ENCODE measurements around the gene MST1R. TPM values are rescaled to one million over a fixed set of nuclear protein-coding genes. Genes with fewer than 3 reads are reported as not detected.
"Not testable (repeated sequence)": the region's sequence is repeated elsewhere in the genome, so short reads cannot be mapped to it uniquely, and the experiment has no call there.

The MST1R gene
- total RNA-seq (2014; rRNA removed; shearing (Covaris generic)) = 0.17 and 1.4 TPM in 2 replicates

DNA sequence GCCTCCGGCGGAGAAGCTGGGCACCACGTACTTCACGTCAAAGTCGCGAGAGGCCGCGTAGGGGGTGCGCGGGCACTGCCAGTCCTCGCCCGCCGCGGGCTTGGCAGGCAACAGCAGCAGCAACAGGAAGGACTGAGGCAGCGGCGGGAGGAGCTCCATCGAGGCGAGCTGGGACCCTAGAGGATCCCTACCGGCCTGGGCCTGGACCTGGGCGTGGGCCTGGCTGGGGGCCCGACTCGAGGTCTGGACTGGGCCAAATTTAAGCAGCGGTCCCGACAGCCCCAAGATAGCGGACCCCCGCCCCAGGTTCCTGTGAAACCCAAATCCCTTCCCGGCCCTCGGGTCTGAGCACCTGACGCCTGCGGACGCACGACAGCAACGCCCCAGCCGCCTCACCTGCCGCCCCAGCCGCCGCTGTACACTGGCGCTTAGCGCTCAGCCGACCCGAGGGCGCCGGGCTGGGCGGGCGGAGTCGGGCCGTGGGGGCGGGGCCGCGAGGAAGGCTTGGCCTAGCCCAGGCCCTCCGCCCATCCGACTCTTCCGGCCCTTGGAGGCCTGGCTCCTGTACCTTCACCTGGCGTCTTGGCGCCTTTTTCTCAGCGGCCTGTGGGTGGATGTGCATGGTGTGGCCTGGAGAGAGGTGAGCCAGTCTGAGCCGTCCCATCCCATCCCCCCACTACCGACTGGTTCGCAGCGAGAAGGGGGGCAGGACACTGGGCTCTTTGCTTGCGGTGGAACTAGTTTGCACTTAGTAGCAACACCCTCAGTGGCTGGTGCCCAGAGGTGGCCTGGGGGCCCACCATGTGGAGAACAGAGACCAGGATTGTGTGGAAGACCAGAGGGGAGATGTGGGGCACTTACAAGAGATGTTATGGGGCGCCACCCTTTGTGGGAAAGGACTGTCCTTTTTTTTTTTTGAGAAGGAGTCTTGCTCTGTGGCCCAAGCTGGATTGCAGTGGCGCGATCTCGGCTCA, at the start of gene MST1R:
Gene MST1R (minus strand): TSS at position 423 of the 974 bp plus-strand sequence. CDS start 264 bp downstream, at position 159.
- no peak for DNase-seq (ENCODE audit: low read depth)

DNA sequence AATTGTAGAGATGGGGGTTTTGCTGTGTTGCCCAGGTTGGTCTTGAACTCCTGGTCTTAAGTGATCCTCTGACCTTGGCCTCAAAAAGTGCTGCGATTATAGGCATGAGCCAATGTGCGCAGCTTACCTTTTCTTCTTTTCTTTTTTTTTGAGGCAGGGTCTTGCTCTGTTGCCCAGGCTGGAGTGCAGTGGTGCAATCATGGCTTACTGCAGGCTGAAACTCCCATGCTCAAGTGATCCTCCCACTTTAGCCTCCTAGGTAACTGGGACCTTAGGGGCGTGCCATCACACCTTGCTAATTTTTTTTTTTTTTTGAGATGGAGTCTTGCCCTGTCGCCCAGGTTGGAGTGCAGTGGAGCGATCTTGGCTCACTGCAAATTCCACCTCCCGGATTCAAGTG, 49.3 kb upstream of the MST1R start:
- DNase-seq (ENCODE audit: low read depth) = no peak

DNA sequence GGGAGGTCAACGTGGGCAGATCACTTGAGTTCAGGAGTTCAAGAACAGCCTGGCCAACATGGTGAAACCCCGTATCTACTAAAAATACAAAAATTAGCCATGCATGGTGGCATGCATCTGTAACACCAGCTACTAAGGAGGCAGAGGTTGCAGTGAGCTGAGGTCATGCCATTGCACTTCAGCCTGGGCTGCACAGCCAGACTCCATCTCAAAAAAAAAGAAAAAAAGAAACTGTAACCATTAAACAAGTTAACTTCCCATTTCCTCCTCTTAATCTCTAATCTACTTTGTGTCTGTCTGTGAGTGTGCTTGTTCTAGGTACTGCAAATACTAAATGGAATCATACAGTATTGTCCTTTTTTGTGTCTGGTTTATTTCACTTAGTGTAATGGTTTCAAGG, 39.0 kb upstream of the MST1R start:
- no peak for DNase-seq (ENCODE audit: low read depth)

DNA sequence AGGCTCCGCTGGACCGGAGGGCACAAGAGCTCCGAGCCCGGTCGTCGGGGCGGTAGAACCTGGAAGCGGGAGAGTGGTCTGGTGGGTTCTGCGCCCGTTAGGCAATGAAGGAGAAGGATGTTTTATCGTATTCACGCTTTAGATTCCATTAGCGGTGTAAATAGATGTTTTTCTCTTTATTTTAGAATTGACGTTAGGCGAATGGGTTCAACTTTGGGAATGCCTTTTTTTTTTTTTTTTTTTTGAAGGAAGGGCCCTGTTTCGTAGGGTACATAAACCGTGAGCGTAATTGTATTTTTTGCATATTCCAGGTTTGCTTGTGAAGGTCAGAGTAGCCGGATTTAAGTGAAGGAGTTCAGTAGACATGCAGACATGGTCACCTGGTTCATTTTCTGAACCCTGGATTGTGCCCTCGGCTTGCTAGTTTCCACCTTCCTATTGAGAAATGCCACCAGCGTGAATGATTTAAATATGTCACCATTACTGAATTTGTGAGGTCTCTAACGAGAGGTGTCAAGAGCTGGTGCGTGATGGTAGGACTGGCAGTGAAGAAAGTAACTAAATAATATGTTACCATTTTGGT, 37.1 kb upstream of the MST1R start:
- DNase-seq (ENCODE audit: low read depth) = no peak

DNA sequence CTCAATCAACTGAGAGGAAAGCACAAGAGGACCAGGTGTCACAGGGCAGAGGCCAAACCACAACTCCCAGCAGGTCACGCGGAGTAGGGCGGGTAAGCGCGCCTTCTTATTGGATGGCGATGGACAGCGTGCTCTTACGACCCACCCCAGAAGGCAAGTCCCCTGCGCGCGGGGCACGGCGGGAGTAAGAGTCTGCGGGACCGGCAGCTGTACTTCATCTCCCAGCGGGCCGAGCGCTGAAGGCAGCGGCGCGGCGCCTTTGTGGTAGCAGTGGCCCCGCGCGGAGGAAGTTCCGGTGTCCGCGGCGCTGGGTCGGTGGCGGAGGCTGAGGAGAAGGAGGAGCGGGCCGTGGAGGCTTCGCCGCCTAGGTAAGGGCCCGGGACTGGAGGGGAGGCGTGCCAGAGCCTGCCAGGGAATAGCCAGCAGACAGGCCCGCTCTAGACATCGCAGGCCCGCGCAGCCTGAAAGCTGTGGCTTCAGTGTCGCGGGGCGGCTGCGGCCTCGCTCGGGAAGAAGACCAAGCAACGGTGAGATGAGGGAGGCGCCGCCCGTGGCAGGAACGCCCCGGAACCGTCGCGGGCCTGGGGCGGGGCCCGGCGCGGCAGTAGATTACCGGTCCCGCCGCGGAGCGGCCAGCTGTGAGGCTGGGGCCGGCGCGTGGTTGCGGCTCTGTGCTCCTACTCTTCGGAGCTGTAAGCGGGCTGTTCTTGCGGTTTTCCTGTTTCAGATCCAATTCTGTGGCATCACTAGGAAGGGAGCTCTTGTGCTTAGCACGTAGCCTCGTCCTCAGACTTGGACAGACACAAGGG, 36.4 kb upstream of the MST1R start, which contains the start of gene RBM6:
Gene RBM6 (plus strand): TSS at position 293 of the 809 bp plus-strand sequence. CDS start 22,492 bp downstream, outside the sequence.
- DNase-seq (ENCODE audit: low read depth) = peak; percentile 93

DNA sequence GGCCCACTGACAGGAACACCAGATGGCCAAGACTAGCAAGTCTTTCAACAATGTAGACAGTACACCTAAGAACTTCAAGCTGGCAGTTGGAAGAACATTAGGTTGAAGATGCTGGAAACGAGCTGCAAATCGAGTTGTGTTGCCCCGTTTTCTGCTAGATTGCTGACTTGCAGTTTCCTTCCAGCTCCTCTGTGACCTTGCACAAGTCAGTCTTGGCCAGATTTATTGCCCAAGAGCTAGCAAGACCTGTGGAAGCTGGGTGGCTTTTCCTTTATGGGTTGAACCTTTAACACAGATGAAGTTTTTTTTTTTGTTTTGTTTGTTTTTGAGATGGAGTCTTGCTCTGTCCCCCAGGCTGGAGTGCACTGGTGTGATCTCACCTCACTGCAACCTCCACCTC, 33.4 kb upstream of the MST1R start:
- no peak for DNase-seq (ENCODE audit: low read depth)

DNA sequence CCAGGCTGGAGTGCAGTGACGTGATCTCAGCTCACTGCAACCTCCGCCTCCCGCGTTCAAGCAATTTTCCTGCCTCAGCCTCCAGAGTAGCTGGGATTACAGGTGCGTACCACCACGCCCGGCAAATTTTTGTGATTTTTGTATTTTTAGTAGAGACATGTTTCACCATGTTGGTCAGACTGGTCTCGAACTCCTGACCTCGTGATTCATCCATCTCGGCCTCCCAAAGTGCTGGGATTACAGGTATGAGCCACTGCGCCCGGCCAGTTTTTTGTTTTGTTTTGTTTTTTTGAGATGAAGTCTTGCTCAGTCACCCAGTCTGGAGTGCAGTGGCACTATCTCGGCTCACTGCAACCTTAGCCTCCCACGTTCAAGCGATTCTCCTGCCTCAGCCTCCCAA, 28.6 kb upstream of the MST1R start:
- DNase-seq (ENCODE audit: low read depth) = not testable (repeated sequence)

DNA sequence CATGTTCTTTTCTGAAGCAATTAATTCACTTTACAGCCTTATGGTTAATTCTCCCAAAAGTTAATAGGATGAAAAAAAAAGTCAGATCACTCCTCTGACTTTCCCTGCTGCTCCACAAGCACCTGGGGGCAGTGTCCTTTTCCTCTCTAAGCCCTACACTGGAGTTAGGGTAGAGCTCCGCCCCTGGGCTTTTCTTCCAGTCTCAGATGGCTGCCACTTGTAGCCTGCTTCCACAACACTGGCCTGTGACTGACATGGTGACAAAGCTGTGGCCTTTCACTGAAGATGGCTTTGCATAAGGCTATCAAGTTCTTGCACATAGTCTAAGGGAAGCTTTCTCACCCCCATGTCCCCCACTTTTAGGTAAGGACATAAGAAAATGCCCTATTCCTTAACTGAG, 27.2 kb upstream of the MST1R start:
- DNase-seq (ENCODE audit: low read depth) = peak; percentile 29

DNA sequence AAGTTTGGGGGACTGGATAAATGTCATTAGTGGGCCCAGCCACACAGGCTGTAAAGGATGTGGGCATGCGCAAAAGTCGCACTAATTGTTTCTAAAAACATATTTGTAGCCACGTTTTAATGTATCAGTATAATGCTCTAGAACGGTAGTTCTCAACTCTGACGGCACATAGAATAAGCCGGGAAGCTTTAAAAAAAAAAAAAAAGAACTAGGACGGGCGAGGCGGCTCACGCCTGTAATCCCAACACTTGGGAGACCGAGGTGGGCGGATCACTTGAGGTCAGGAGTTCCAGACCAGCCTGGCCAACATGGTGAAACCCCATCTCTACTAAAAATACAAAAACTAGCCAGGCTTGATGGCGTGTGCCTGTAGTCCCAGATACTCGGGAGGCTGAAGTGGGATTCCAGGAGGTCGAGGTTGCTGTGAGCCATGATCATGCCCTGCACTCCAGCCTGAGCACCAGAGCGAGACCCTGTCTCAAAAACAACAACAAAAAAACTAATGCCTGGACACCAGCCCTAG, 26.6 kb upstream of the MST1R start:
- DNase-seq (ENCODE audit: low read depth) = no peak

DNA sequence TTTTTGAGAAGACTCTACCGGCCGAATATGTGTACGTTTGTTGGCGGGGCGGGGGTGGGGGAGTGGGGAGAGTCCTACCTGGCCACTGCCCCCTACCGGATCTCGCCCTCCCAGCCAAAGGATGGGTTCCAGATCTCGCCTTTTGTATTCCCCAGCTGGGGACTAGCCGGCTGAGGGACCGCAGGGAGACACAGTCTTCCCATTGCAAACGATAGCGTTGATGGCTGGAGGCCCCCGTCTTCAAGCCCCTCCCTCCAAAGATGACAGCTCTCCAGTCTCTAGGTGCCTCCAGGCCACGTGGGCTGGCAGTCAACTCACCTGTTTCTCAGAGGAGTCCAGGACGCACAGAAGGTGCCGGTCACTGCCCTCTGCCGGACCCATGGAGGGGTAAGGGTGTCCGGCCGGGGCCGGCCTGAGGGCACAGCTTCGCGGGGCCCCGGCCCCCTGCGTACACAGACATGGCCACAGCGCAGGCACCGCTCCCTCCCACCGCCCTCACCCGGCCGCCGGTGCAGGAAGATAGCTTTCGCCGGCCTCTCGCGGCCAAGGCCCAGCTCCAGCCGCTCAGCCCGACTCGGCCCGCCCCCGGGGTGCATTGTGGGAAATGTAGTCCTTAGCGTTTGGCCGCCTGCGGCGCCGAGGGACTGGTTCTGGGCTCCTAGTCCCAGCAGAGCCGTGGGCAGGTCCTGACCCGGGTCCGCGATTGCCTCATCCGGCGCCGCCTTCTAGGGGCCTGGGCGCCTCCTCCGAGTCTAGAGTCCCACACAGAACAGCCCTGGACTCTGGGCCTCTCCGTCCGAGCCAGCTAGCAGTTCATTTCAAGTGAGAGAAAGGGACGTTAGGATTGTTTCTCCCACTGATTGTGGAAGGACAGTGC, 25.9 kb upstream of the MST1R start, which contains the start of gene MON1A:
Gene MON1A (minus strand): TSS at position 521 of the 877 bp plus-strand sequence. CDS start 16,465 bp downstream, outside the sequence.
- peak; percentile 83 for DNase-seq (ENCODE audit: low read depth)

DNA sequence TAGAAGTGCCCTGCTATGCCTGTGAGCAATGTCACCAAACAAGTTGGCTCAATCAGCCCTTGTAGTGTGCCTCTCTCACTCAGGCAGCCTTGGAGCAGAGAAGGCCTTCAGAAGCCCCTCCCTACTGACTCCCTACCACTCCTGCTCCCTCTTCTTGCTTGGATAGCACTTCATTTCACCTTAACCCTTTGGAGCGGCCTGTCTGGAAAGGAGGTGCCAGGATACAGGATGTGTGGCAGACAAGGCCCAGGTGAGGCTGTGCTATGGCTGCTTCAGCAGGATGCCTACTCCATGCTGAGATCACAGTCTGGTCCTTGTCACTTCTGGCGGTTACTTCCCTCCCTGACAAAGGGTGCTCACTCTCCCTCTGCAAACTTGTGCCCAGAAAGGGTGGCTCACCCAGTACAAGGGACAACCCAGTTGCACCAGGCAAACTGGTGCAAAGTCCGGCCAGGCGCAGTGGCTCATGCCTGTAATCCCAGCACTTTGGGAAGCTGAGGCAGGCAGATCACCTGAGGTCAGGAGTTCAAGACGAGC, 24.9 kb upstream of the MST1R start:
- no peak for DNase-seq (ENCODE audit: low read depth)

DNA sequence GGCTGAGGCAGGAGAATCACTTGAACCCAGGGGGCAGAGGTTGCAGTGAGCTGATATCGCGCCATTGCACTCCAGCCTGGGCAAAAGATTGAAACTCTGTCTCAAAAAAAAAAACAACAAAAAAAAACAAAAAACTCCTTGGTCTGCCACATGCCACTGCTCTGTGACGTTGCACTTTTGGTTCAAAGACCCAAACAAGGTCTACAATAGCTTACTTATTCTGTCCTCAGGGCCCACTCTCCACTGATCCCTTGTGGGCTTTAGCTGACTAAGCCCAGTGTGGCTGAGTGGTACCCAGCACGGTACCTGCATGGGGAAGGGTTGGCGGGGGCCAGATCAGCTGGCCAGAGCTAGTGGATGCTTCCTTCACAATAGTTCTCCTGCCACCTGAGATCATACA, 24.1 kb upstream of the MST1R start:
- DNase-seq (ENCODE audit: low read depth) = no peak

DNA sequence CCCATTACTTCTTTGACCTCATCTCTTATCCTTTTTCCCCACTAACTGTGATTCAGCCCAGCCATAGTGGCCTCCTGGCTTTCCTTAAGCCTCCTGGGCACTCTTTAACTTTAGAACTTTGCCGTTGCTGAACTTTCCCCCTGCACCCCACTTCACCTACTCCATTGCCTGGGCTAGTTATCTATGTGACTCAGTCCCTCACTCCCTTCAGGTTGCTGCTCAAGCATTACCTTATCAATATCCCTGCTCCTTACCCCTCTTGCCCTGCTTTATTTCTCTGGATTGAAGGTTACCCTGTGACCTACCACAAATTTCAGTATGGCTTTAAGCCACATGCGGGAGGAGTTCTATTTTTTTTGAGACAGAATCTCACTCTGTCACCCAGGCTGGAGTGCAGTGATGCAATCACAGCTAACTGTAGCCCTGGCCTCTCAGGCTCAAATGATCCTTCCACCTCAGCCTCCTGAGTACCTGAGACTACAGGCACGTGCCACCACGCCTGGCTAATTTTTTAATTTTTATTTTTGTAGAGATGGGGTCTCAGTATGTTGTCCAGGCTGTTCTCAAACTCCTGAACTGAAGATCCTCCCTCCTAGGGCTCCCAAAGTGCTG, 22.6 kb upstream of the MST1R start:
- DNase-seq (ENCODE audit: low read depth) = no peak

DNA sequence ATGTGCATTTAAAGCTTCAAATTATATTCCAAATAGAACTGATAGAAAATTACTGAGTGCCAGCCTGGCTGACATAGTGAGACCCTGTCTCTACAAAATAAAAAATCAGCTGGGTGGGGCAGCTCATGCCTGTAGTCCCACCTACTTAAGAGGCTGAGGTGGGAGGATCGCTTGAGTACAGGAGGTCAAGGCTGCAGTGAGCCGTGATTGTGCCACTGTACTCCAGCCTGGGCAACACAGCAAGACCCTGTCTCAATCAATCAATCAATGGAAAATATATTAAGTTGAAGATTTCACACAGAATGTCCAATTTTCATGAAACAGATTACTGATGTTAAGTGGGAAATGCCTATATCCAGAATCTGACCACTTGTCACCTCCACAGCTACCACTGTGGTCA, 21.8 kb upstream of the MST1R start:
- DNase-seq (ENCODE audit: low read depth) = no peak

DNA sequence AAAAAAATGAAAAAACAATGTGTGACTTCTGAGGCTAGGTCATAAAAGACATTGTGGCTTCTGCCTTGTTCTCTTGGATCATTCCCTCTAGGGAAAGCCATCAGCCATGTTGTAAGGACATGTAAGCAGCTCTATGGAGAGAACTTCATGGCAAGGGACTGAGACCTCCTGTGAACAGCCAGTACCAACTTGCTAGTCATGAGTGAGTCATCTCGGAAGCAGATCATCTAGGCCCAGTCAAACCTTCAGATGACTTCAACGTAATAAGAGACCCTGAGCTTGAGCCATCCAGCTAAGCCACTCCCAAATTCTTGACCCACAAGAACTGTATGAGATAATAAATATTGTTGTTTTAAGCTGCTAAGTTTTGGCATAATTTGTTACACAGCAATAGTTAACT, 21.0 kb upstream of the MST1R start:
- DNase-seq (ENCODE audit: low read depth) = peak; percentile 73

DNA sequence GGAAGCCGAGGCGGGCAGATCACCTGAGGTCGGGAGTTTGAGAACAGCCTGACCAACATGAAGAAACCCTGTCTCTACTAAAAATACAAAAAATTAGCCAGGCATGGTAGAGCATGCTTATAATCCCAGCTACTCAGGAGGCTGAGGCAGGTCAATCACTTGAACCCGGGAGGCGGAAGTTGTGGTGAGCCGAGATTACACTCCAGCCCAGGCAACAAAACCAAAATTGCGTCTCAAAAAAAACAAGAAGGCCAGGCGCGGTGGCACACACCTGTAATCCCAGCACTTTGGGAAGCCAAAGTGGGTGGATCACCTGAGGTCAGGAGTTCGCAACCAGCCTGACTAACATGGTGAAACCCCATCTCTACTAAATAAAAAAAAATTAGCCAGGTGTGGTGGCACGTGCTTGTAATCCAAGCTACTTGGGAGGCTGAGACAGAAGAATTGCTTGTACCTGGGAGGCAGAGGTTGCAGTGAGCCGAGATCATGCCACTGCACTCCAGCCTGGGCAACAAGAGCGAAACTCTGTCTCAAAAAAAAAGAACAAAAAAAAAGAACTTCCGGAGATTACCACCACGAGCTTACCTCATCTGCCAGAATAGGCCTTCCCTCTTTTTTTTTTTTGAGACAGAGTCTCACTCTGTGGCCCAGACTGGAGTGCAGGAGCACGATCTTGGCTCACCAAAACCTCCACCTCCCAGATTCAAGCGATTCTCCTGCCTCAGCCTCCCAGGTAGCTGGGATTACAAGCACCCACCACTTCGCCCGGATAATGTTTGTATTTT, 14.3 kb upstream of the MST1R start:
- DNase-seq (ENCODE audit: low read depth) = not testable (repeated sequence)

DNA sequence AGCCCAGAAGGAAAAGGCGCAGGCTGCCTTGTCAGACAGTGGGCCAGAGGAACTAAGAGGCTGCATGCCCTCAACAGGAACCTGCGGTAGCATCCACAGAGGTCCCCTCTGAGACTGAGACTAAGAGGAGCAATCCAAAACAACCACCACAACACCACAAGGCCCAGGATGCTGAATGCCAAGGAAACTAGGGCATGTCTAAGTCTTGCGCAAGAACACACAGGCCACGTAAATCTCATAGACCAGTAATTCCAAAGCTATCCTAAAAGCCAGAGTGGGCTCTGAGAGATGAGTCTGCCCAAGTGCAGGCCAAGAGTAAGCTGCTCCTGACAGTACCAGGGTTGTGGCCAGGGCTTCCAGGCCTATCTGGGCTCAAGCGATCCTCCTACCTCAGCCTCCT, 13.0 kb upstream of the MST1R start:
- no peak for DNase-seq (ENCODE audit: low read depth)

DNA sequence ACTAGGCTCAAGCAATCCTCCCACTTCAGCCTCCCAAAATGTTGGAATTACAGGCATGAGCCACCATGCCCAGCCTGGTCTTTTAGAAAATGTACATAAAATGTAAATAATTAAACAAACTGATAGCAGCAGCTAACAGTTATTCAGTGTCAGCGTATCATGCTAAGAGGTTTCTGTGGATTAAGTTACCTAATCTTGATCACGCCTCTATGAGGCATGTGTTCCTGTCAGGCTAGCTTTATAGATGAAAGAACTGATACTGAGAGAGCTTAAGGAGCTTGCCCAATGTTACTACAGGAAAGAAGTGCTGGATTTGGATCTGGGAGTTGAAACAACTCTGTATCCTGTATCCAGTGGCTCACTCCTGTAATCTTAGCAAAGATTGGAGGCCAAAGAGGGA, 11.2 kb upstream of the MST1R start:
- no peak for DNase-seq (ENCODE audit: low read depth)

DNA sequence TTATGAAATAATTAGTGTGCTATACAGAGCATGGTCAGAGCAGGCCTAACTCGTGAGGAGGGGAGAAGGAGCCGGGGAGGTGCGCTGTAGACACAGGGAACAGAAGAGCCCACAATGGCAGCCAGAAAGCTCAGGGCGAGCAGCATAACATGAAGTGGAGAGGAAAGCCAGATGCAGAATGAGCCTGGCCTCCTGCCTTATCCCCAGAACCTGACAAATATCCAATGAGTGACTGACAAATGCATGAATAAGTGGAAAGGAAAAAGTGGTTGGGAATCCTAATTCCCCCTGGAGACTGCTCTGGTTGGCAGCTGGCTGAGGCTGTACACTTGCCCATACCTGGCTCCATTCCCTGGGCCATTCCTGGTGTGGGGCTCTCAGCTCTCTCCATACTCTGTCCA, 9.2 kb upstream of the MST1R start:
- no peak for DNase-seq (ENCODE audit: low read depth)
